HG03159 (cell line): ENCODE measurements around the gene KASH5.

Experiments used
- ATAC-seq: cut with Tn5 transposase; IDR thresholded peaks from one replicate; pipeline ENCODE4 v1.9.1; 2021; ENCODE audit warnings: mild to moderate bottlenecking, moderate library complexity; ENCODE audit not compliant: unreplicated experiment

The KASH5 gene

DNA sequence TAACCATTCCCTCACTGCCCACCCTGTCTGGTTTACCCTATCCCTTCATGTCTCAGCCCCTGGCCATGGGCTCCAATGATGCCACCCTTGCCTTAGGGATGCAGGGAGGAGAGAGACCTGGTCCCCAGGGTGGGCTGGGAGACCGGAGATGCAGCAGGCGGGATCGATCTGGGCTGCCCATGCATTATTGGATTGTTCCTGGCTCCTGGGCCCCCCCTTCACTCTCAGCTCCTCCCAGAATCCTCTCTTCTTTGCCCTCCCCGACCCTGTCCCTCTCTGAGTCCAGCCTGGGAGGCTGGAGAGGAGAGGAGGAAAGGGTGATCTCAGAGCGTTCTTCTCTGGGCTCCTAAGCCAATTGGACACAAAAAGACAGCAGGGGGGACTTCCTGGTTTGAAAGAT is 5.8 kb downstream of the KASH5 start:
- ATAC-seq, result no peak

DNA sequence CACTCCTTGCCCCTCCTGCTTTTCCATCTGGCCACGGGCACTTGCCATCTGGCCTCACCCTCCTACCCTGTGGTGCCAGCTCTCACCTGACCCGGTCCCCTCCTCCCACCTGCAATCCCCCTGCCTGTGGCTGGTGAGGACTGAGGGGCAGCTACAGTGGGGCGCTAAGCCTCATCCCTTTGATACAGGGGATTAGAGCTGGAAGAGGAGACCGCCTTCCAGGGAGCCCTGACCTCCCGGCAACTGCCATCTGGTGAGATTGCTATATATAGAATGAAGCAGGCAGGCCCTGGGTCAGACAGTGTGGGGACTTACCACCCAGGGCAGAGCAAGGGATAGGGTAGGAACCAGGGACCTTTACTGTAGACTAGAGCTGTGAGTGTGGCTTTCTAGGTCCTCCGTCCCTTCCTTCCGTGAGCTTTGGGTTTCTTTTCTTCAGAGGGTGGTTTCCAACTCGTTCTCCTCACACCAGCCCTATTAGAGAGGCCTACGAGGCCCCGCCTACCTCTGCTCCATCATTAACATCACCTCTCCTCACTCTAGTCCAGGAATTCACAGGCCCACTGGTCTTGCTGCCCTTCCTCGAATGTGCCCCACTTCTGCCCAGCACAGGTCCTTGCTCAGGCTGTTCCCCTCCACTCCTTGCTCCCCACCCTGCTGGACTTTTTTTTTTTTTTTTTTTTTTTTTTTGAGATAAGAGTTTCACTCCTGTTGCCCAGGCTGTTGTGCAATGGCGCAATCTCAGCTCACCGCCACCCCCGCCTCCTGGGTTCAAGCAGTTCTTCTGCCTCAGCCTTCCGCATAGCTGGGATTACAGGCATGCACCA is 7.7 kb downstream of the KASH5 start:
- no peak for ATAC-seq

DNA sequence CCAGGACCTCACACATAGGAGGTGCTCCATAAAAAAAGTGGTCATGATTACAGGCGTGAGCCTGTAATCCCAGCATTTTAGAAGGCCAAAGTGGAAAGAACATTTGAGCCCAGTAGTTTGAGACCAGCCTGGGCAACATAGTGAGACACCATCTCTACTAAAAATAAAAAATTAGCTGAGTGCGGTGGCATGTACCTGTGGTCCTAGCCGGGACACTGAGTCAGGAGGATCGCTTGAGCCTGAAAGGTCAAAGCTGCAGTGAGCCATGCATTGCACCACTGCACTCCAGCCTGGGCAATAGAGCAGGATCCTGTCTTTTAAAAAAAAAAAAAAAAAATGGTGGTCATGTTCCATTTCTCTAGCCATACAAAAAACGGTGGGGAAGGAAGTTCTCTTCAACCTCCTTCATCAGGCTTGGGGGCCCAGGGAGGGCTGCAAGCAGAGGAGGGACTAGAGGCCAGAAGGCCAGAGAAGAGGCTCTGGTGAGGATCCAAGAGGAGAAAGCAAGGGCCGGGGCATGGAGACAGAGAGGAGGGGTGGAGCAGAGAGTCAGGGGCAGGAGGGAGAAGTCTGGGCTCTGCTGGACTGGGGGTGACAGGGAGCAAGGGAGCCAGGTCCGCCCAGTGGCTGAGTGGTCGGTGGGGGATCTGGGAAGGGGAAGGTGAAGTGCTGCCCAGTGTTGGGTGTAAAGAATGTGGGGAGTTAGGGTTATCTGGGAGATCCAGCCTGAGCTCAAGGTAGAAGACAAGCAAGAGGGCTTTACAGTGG is 8.9 kb downstream of the KASH5 start:
- no peak for ATAC-seq

DNA sequence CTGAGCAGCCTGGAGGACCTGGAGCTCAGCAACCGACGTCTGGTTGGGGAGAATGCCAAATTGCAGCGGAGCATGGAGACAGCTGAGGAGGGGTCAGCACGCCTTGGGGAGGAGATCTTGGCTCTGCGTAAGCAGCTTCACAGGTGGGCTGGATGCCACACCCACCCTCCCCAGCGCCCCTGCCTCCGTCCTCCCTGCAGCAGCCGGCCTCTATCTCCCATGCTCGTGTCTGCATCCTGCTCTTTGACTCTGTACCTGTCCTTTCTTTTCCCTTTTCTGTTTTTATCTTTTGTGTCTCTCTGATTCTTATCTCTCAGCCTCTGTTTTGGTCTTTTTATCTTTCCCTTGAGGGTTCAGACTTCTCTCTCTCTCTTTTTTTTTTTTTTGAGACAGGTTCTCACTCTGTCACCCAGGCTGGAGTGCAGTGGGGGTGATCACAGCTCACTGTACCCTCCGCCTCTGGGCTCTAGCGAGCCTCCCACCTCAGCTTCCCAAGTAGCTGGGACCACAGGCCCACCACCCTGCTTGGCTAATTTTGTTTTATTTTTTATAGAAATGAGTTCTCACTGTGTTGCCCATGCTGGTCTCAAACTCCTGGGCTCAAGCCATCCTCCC is 10.1 kb downstream of the KASH5 start:
- ATAC-seq, result no peak

DNA sequence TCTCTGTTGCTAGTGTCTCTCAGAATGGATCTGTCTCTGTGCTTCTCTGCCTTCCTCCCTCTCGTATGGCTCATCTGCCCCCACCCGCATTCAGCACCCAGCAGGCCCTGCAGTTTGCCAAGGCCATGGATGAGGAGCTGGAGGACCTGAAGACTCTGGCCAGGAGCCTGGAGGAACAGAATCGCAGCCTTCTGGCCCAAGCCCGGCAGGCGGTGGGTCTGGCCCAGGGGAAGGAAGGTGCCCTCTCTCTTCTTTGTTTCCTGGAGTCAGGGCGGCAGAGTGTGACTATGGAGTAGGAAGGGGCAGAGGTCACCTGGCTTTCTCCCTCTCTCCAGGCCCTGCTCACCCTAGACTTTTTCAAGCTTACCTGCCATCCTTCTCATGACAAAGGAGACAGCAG is 10.9 kb downstream of the KASH5 start:
- ATAC-seq, result no peak

DNA sequence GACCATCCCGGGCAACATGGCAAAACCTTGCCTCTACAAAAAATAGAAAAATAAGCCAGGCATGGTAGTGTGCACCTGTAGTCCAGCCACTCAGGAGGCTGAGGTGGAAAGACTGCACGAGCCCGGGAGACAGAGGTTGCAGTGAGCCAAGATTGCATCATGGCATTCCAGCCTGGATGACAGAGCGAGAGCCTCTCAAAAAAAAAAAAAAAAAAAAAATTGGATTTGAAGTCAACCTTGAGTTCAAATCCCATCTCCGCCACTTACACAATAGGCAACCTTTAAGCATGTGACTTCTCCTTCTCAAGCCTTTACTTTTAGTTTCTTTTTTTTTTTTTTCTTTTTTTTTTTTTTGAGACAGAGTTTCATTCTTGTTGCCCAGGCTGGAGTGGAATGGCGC is 12.0 kb downstream of the KASH5 start:
- no peak for ATAC-seq

- no peak for ATAC-seq
Measured at GRCh38 chr19:49403404-49404187, 15.5 kb downstream of the KASH5 start.

DNA sequence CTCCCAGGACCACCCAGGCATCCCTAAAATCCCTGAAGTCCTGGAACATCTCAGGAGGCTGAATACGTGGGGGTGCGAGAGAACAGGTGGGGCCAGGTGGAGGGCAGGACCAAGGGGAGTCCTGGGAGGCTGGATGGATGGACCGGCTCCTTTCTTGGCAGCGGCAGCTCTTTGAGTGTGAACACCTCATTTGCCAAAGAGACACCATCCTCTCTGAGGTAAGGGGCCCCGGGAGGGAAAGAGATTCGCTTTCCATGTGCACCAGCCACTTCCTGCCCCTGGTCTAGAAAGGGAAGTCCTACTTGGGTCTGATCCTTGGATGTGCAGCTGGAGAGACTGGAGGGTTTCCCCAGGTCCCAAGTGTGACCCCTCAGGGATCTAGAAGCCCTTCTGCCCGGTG is 19.0 kb downstream of the KASH5 start:
- ATAC-seq, result no peak

- no peak for ATAC-seq
Measured at GRCh38 chr19:49407482-49408015, 19.5 kb downstream of the KASH5 start.

DNA sequence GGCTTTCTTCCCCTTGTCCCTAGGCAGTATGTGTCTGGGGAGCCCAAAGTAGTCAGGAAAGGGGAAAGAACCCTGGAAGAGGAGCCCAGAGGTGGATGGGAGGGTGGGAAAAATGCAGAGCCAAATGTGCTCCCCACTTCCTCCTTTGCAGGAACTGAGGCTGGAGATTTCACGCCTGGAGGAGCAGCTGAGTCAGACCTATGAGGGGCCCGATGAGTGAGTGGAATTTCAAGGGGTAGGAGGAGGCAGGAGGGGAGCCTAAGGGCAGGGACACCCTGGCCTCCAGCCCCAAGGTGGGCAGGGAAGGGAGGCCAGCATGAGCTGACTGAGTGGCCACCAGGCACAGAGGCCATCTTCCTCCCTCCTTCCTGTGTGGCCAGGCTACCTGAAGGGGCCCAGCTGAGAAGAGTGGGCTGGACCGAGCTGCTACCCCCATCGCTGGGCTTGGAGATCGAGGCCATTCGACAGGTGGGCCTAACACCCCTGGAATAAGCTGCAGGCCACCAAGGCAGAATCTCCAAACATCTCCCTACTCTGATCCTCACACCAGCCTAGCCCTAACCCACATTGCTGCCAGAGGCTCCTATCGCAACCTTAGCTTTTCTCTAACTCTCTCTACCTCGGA is 20.9 kb downstream of the KASH5 start:
- no peak for ATAC-seq

DNA sequence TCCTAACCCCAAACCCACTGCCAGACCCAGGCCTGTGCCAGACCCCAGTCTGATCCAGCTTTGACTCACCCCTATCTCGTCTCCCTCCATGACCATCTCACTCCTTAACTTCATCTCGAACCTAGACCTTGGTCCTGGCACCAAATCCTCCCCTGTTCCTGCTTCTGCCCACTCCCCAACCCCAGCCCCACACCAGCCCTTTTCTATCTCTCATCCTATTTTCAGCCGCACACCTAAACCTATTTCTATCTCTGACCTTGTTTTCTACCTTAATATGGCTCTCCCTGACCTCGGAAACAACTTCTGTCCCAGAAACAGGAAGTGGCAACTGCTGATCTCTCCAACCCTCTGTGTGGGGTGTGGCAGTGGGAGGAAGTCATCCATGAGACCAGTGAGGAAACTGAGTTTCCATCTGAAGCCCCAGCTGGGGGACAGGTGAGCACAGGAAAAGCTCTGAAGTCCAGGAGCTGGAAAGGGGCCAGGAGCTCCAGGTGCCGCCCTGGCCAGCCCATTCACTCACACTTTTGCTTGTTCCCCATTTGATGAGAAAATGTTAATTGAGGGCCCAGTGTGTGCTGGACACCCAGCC is 21.5 kb downstream of the KASH5 start:
- no peak for ATAC-seq

DNA sequence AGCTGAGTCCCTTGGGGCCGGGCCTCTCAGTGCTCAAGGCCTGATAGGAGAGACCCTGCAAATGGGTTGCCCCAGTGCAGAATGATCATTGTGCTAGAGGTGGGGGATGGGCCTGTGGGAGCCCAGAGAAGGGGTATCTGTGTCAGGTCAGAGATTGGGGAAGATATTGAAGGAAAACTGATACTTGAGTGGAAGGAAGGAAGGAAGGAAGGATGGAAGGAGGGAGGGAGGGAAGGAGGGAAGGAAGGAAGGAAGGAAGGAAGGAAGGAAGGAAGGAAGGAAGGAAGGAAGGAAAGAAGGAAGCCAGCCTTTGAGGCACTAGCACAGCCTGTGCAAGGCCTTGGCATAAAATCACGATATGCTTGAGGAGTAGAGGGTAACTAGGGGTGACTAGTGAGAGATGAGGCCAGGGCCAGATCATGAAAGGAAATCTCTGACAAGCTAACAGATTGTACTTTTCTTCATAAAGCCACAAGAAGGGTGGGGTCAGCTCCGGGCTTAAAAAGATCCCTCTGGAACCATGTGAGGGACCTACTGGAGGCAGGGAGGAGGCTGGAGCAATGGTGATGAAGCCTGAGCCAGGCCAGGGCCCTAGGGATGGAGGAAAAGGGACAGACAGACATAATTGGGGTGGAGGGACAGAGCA is 23.8 kb downstream of the KASH5 start:
- no peak for ATAC-seq

- no peak for ATAC-seq
Measured at GRCh38 chr19:49413348-49413747, 25.3 kb downstream of the KASH5 start.

DNA sequence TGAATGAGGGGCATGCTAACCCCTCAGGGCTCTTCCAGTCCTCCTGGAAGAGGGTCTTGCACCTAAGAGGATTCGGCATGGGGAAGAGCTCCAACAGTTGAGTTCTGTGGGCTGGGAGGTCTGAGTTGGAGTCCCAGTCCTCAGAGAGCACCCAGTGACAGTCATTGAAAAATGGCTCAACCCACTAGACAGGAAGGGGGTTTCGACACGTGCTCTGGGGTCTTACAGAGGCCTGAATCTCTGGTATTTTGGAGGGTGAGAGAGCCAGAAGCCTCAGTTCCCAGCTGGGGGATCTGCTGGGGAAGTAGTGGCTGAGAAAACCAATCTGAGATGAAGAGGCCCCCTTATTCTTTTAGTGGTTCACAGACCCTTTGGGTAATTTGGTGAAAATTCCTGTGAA is 26.2 kb downstream of the KASH5 start:
- no peak for ATAC-seq

DNA sequence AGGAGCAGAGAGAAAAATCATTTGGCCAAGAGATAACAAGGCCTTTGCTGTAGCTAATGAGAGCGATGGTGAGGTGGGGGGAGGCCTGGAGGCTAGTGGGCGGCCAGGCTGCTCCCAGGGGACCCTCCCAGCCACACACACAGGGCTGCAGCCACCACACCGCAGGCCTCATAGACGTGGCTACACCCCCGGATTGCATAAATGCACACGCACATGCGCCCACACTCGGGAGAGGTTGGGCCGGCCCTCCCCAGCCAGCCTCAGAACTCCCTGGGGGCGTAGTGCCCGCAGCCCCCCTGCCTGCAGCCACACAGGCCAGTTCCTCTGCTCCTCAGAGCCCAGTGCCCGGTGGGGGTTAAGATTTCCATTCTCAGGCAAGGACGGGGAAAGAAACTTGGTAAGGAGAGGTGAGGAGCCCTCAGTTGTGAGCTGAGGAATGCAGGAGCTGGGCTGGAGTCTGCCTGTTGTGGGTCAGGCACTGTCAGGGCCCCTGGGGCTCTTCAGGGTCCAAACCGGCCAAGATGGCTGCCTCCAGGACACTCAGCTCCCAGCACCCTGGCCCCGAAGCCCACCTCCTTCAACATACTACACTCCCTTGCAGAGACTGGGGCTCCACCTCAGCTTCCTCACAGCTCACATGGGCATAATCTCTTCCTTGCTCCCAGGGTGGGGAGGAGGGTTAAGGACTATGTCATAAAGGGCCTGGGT is 27.2 kb downstream of the KASH5 start:
- ATAC-seq, result no peak

DNA sequence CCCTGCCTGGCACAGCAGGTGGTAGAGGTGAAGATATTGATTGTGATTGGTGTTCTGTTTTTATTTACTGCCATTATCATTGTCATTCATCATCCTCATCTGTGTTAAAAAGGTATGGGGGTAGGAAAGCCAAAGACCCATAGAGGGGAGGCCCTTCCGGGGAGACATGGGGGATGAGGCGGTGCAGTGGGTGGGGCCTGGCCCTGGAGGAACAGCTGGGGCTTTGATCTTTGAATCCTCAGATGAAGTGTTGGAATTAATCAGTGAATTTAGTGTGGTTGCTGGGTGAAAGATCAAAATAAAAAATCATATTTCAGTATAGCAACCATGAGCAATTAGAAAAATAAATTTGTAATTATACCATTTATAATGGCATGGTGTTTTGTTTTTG is 27.8 kb downstream of the KASH5 start:
- no peak for ATAC-seq

DNA sequence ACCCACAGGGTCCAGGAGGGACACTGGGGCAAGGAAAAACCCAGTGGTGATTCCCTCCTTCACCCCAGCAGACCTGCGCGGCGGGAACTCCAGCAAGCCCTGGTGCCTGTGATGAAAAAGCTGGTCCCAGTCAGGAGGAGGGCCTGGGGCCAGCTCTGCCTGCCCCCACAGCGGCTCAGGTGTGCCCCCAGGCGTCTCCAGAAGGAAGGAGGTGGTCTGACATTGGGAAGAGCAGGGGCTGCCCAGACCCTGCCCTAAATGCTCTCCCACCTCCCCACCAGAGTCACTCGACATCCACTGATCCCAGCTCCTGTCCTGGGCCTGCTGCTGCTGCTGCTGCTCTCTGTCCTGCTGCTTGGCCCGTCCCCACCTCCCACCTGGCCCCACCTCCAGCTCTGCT is 29.0 kb downstream of the KASH5 start:
- no peak for ATAC-seq

GRCh38 chr19:49418511-49418910 is 30.5 kb downstream of the KASH5 start:
- no peak for ATAC-seq

GRCh38 chr19:49419173-49419572 is 31.1 kb downstream of the KASH5 start:
- ATAC-seq, result no peak
